Cardiac fibroblast (primary cell): Measurements from ENCODE around the gene EXD2.
"Not testable (repeated sequence)": the region's sequence is repeated elsewhere in the genome, so short reads cannot be mapped to it uniquely, and the experiment has no call there.

Experiments
- DNase-seq, 2 donors: peaks; one replicate each; pipeline versions ENCODE4 v3.0.0 to v3.0.0-alpha.2; 2010; ENCODE audit warnings: low read depth in 2 of 2
- H3K4me3 ChIP-seq, 2 donors: replicated peaks in 1 of 2; 1 replicate in 1 of 2; 2 replicates in 1 of 2; pipeline ENCODE4 v1.5.1; 2011; ENCODE audit warnings: low read depth in 2 of 2, low read length in 2 of 2, mild to moderate bottlenecking in 2 of 2, moderate library complexity in 1 of 2
- TF ChIP-seq, protein P1 (sequence below): IDR thresholded peaks from one replicate; pipeline ENCODE4 v1.5.1; 2011; ENCODE audit warnings: low read depth, mild to moderate bottlenecking, low read length, inconsistent platforms

Gene EXD2

GRCh38 chr14:69193721-69194120 lies 2.4 kb downstream of the EXD2 start:
- DNase-seq, result no peak
- TF ChIP-seq, protein P1, sequence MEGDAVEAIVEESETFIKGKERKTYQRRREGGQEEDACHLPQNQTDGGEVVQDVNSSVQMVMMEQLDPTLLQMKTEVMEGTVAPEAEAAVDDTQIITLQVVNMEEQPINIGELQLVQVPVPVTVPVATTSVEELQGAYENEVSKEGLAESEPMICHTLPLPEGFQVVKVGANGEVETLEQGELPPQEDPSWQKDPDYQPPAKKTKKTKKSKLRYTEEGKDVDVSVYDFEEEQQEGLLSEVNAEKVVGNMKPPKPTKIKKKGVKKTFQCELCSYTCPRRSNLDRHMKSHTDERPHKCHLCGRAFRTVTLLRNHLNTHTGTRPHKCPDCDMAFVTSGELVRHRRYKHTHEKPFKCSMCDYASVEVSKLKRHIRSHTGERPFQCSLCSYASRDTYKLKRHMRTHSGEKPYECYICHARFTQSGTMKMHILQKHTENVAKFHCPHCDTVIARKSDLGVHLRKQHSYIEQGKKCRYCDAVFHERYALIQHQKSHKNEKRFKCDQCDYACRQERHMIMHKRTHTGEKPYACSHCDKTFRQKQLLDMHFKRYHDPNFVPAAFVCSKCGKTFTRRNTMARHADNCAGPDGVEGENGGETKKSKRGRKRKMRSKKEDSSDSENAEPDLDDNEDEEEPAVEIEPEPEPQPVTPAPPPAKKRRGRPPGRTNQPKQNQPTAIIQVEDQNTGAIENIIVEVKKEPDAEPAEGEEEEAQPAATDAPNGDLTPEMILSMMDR, result no peak
- no peak overlapping the region for H3K4me3 ChIP-seq

- TF ChIP-seq, protein P1, result no peak
- no peak for DNase-seq
- no peak overlapping the region for H3K4me3 ChIP-seq
These were observed 8.5 kb downstream of the EXD2 start for GRCh38 chr14:69199786-69200185.

- H3K4me3 ChIP-seq, result no peak overlapping the region
- DNase-seq, result peak in 1 of 2 donors; percentile 74
- TF ChIP-seq, protein P1, result no peak
These were observed 13.5 kb downstream of the EXD2 start for GRCh38 chr14:69204753-69205152.

DNA sequence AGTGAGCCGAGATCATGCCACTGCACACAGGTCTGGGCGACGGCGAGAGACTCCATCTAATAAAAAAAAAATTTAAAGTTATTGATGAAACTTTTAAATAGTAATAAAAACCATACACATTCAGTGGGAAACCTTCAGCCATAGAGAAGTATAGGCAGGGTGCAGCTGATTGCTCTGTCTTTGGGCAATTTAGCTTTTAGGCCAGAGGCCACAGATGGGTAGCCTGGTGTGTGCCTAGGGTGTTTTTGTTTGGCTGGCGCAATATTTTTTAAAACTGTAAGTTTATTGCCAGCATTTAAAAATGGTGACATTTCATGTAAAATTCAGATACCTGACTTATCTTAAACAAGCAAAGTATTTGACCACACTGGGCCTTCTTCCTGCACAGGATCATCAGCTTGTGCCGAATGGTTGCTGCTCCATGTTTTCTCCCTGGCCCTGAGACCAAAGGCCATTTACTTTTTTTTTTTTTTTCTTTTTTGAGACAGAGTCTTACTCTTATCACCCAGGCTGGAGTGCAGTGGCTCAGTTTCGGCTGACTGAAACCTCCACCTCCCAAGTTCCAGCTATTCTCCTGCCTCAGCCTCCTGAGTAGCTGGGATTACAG lies 16.2 kb downstream of the EXD2 start:
- DNase-seq, result no peak
- TF ChIP-seq, protein P1, result no peak

DNA sequence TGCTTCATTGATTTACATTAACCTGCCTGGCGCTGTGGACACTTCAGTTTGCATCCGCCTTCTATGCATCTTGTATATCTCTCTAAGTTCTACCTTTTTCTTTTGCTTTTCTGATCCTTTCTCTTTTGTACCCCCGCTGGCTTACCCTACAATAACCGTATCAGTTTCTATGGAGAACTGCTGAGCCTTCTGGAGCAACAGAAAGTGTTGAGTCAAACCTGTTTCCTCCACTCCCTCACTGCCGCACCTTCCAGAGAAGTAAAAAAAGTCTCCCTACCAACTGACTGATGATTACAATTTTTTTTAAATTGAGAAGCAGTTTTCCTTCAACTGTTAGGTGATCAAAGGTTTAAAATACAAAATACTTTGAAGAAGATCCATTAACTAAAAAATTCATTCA lies 17.4 kb downstream of the EXD2 start:
- no peak for DNase-seq
- TF ChIP-seq, protein P1, result no peak

More for the DNA sequence above, 16.2 kb downstream of the EXD2 start:
- no peak overlapping the region for H3K4me3 ChIP-seq

GRCh38 chr14:69214393-69214792 lies 23.1 kb downstream of the EXD2 start:
- TF ChIP-seq, protein P1, result no peak
- DNase-seq, result no peak
- no peak overlapping the region for H3K4me3 ChIP-seq

More for the DNA sequence above, 17.4 kb downstream of the EXD2 start:
- H3K4me3 ChIP-seq, result no peak overlapping the region

GRCh38 chr14:69217663-69218062 lies 26.4 kb downstream of the EXD2 start:
- H3K4me3 ChIP-seq, DNase-seq: not testable (repeated sequence)
